Activated T-cell treated with anti-CD3 and anti-CD28 coated beads for 48 hours (primary cell): ENCODE data around the gene PPFIBP2.

Experiments used
- DNase-seq: peaks from one replicate; pipeline ENCODE4 v3.0.0-alpha.2; 2020; ENCODE audit warnings: low read depth

Gene PPFIBP2

GRCh38 chr11:7552666-7553065 is 38.9 kb downstream of the PPFIBP2 start:
- DNase-seq, result no peak

GRCh38 chr11:7555052-7555699 is 41.4 kb downstream of the PPFIBP2 start:
- no peak for DNase-seq

- no peak for DNase-seq
Observed at GRCh38 chr11:7558046-7558445, 44.2 kb downstream of the PPFIBP2 start.

GRCh38 chr11:7559398-7560283 is 45.8 kb downstream of the PPFIBP2 start:
- no peak for DNase-seq

- DNase-seq, result no peak
Observed at GRCh38 chr11:7561562-7561961, 47.8 kb downstream of the PPFIBP2 start.

GRCh38 chr11:7563281-7563680 is 49.5 kb downstream of the PPFIBP2 start:
- no peak for DNase-seq

- DNase-seq, result no peak
Observed at GRCh38 chr11:7564803-7565202, 51.0 kb downstream of the PPFIBP2 start.

GRCh38 chr11:7567311-7567710 is 53.5 kb downstream of the PPFIBP2 start:
- DNase-seq, result no peak

GRCh38 chr11:7569044-7569443 is 55.2 kb downstream of the PPFIBP2 start:
- DNase-seq, result no peak

GRCh38 chr11:7570241-7570640 is 56.4 kb downstream of the PPFIBP2 start:
- DNase-seq, result no peak

- DNase-seq, result no peak
Observed at GRCh38 chr11:7570938-7571521, 57.2 kb downstream of the PPFIBP2 start.

GRCh38 chr11:7571640-7572000 is 57.8 kb downstream of the PPFIBP2 start:
- DNase-seq, result no peak

- DNase-seq, result no peak
Observed at GRCh38 chr11:7572001-7572712, 58.4 kb downstream of the PPFIBP2 start.

- no peak for DNase-seq
Observed at GRCh38 chr11:7573193-7573557, 59.4 kb downstream of the PPFIBP2 start.

- DNase-seq, result no peak
Observed at GRCh38 chr11:7573558-7574296, 59.9 kb downstream of the PPFIBP2 start.

- no peak for DNase-seq
Observed at GRCh38 chr11:7574491-7575130, 60.8 kb downstream of the PPFIBP2 start.

- DNase-seq, result peak; percentile 22
Observed at GRCh38 chr11:7575841-7576725, 62.3 kb downstream of the PPFIBP2 start.

GRCh38 chr11:7576726-7577290 is 63.0 kb downstream of the PPFIBP2 start:
- DNase-seq, result no peak

GRCh38 chr11:7577291-7578190 is 63.7 kb downstream of the PPFIBP2 start:
- DNase-seq, result no peak
